ENCODE results near the gene CAMK4.

DNA sequence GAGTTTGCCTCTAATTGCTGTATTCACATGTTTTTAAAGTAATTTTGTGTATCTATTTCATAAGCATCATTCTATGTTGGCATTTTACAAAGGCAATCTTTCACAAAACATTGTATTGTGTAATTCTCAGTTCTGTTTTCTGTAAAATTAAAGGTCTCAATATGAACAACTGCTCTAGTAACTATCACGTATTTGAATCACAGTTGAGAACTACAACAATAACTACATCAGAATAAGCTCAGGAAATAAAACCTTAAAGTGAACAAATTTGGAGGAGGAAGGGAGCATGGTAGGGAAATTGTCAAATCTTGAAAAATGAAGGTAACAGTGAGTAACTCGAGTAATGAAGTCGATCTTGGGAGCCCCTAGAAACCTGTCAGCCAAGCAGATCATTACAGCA lies 22.5 kb upstream of the CAMK4 start:
- TF ChIP-seq, protein P1, sequence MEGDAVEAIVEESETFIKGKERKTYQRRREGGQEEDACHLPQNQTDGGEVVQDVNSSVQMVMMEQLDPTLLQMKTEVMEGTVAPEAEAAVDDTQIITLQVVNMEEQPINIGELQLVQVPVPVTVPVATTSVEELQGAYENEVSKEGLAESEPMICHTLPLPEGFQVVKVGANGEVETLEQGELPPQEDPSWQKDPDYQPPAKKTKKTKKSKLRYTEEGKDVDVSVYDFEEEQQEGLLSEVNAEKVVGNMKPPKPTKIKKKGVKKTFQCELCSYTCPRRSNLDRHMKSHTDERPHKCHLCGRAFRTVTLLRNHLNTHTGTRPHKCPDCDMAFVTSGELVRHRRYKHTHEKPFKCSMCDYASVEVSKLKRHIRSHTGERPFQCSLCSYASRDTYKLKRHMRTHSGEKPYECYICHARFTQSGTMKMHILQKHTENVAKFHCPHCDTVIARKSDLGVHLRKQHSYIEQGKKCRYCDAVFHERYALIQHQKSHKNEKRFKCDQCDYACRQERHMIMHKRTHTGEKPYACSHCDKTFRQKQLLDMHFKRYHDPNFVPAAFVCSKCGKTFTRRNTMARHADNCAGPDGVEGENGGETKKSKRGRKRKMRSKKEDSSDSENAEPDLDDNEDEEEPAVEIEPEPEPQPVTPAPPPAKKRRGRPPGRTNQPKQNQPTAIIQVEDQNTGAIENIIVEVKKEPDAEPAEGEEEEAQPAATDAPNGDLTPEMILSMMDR (IDR thresholded peaks at IDR 0.05), result no peak
- TF ChIP-seq POLR2A (IDR thresholded peaks at IDR 0.05), result no peak
